Measurements from ENCODE around the gene OLIG1.

DNA sequence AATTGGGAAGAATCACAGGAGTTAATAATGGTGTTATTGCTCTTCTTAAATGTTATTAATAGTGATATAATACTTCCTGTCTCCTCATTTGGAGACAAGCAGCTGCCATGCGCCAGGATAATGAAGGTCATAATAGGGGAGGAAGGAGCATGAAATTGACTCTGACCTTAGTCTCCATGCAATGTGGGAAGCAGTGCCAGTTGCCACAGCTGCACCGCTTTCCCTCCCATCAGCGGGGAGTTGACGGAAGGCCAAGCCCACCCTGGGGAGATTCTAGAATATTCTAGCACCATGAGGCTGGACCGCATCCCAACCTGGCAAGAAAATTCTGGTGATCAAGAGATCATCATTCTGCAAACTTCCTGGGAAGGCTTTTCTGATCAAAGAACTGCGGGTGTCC is 11.0 kb upstream of the OLIG1 start:
- TF ChIP-seq, protein P1, sequence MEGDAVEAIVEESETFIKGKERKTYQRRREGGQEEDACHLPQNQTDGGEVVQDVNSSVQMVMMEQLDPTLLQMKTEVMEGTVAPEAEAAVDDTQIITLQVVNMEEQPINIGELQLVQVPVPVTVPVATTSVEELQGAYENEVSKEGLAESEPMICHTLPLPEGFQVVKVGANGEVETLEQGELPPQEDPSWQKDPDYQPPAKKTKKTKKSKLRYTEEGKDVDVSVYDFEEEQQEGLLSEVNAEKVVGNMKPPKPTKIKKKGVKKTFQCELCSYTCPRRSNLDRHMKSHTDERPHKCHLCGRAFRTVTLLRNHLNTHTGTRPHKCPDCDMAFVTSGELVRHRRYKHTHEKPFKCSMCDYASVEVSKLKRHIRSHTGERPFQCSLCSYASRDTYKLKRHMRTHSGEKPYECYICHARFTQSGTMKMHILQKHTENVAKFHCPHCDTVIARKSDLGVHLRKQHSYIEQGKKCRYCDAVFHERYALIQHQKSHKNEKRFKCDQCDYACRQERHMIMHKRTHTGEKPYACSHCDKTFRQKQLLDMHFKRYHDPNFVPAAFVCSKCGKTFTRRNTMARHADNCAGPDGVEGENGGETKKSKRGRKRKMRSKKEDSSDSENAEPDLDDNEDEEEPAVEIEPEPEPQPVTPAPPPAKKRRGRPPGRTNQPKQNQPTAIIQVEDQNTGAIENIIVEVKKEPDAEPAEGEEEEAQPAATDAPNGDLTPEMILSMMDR (conservative IDR thresholded peaks at IDR 0.05; ENCODE audit: low read length), result no peak
- no peak for TF ChIP-seq EZH2phosphoT487 (IDR thresholded peaks at IDR 0.05; ENCODE audit: borderline replicate concordance)

All from Loucy (cell line).